K562 (cell line): ENCODE data around the gene TTC21A. TPM values are rescaled to one million over a fixed set of nuclear protein-coding genes. Genes with fewer than 3 reads are reported as not detected.

Experiments used
- ATAC-seq: fragments of 200-7000 bp; cut with Tn5 transposase; 3 replicates; pipeline ENCODE4 v1.9.1; 2020; ENCODE audit warnings: moderate library complexity
- BruUV-seq: library from RNA; stranded (reverse); fragments of 400-500 nt; replicated peaks from 2 replicates; lab custom pipeline; 2021; lab: Mats Ljungman, UMichigan
- CTCF ChIA-PET: fragments of 300-600 bp; formaldehyde crosslinking; extraction: SDS; loops from one replicate; lab custom pipeline; 2021; ENCODE audit warnings: low intra/inter-chr PET ratio; lab: Yijun Ruan, JAX
- POLR2A ChIA-PET: fragments of 300-600, 350-650 bp; sonication (Branson Sonifier 250); formaldehyde crosslinking; extraction: SDS; loops from one replicate; lab custom pipeline; 2021; ENCODE audit warnings: antibody characterized with exemption, inconsistent platforms; lab: Yijun Ruan, JAX
- DNase-seq, 4 experiments: peaks; one replicate each; pipeline versions ENCODE4 v3.0.0 to v3.0.0-alpha.2; 2011 to 2018; ENCODE audit warnings: low spot score in 3 of 4, mixed read lengths in 3 of 4; ENCODE audit errors: extremely low read depth in 1 of 4
- FAIRE-seq: peaks from 2 replicates; lab custom pipeline; 2011; peaks lifted over from hg19 to GRCh38; lab: Jason Lieb, UNC
- H2AFZ ChIP-seq: 2 replicates; pipeline ENCODE4 v1.6.0; 2011; ENCODE audit warnings: low read depth, low read length, control low read depth, inconsistent platforms
- H3K27ac ChIP-seq: fragments of 200-600 bp; 3 replicates; pipeline ENCODE4 v1.8.0; 2011; ENCODE audit warnings: low read depth, mild to moderate bottlenecking, control low read depth, inconsistent platforms, low read length, moderate library complexity, mixed read lengths; ENCODE audit errors: extremely low read depth
- H3K27me3 ChIP-seq, 2 experiments: fragments of 300-600 bp in 1 of 2; 2 replicates in 1 of 2; 3 replicates in 1 of 2; pipeline versions ENCODE4 v1.6.0 to v1.8.0; 2011; ENCODE audit warnings: inconsistent platforms in 2 of 2, low read length in 2 of 2, mild to moderate bottlenecking in 1 of 2, mixed read lengths in 1 of 2, moderate library complexity in 1 of 2; ENCODE audit not compliant: control insufficient read depth in 2 of 2, insufficient read depth in 2 of 2
- H3K36me3 ChIP-seq: fragments of 300-600 bp; 3 replicates; pipeline ENCODE4 v1.8.0; 2011; ENCODE audit warnings: mild to moderate bottlenecking, low read length, inconsistent platforms; ENCODE audit not compliant: control insufficient read depth, insufficient read depth
- H3K4me1 ChIP-seq, 2 experiments: fragments of 200-600 bp in 1 of 2; replicated peaks in 1 of 2; 2 replicates in 1 of 2; 3 replicates in 1 of 2; pipeline versions ENCODE4 v1.5.1 to v1.8.0; 2011; ENCODE audit warnings: inconsistent platforms in 2 of 2, low read length in 2 of 2, mild to moderate bottlenecking in 1 of 2, mixed read lengths in 1 of 2, moderate library complexity in 1 of 2; ENCODE audit not compliant: control insufficient read depth in 2 of 2, insufficient read depth in 2 of 2
- H3K4me2 ChIP-seq: 2 replicates; pipeline ENCODE4 v1.6.1; 2011; ENCODE audit warnings: low read length, control low read depth, inconsistent platforms, mixed read lengths; ENCODE audit not compliant: insufficient read depth
- H3K4me3 ChIP-seq: fragments of 200-600 bp; sonication (generic), shearing (Covaris generic); 2 replicates; pipeline ENCODE4 v1.5.1; 2016; ENCODE audit warnings: control low read depth, inconsistent platforms
- H3K79me2 ChIP-seq: fragments of 200-600 bp; 3 replicates; pipeline ENCODE4 v1.8.0; 2011; ENCODE audit warnings: low read length, inconsistent platforms; ENCODE audit not compliant: control insufficient read depth, insufficient read depth
- H3K9ac ChIP-seq, 2 experiments: 2 replicates each; pipeline versions ENCODE4 v1.6.0 to v1.6.1; 2011; ENCODE audit warnings: low read depth in 2 of 2, low read length in 2 of 2, control low read depth in 1 of 2, inconsistent platforms in 1 of 2, mild to moderate bottlenecking in 1 of 2, mixed read lengths in 1 of 2; ENCODE audit not compliant: insufficient read depth in 1 of 2
- H3K9me1 ChIP-seq: one replicate; pipeline ENCODE4 v1.6.0; 2011; ENCODE audit warnings: inconsistent platforms, mild to moderate bottlenecking, low read length, moderate library complexity; ENCODE audit not compliant: control insufficient read depth, insufficient read depth
- H3K9me3 ChIP-seq: replicated peaks from 2 replicates; pipeline ENCODE4 v1.5.1; 2011; ENCODE audit warnings: low read depth, low read length, inconsistent platforms; ENCODE audit not compliant: control insufficient read depth, insufficient read depth
- H4K20me1 ChIP-seq: replicated peaks from 2 replicates; pipeline ENCODE4 v1.6.1; 2011; ENCODE audit warnings: low read length, inconsistent platforms, mixed read lengths; ENCODE audit not compliant: control insufficient read depth, insufficient read depth
- GABPA ChIP-seq: fragments of 200-800 bp; sonication (Bioruptor generic); conservative IDR thresholded peaks from 2 replicates; pipeline ENCODE4 v1.6.1; 2016; ENCODE audit warnings: low read depth, missing genetic modification characterization, missing compliant biosample characterization
- HMG20A ChIP-seq: fragments of 450-650 bp; formaldehyde crosslinking; conservative IDR thresholded peaks from 2 replicates; pipeline ENCODE4 v1.4.0; 2020; ENCODE audit warnings: mild to moderate bottlenecking, mixed read lengths
- KLF16 ChIP-seq: IDR thresholded peaks from 2 replicates; pipeline ENCODE4 v1.6.1; 2016; ENCODE audit warnings: antibody characterized with exemption
- MYBL2 ChIP-seq, 2 experiments: fragments of 450-650 bp in 1 of 2; sonication (generic) in 1 of 2; formaldehyde crosslinking in 1 of 2; IDR thresholded peaks; 2 replicates each; pipeline versions ENCODE4 v1.6.1 to v1.8.1; 2017 to 2022; ENCODE audit warnings: borderline replicate concordance in 1 of 2, inconsistent platforms in 1 of 2, low read depth in 1 of 2, mild to moderate bottlenecking in 1 of 2, missing genetic modification reagents in 1 of 2, moderate library complexity in 1 of 2
- POLR2G ChIP-seq: fragments of 200-400 bp; formaldehyde crosslinking; IDR thresholded peaks from 2 replicates; pipeline ENCODE4 v1.6.1; 2017; ENCODE audit warnings: low read depth, mild to moderate bottlenecking, antibody characterized with exemption, low read length, moderate library complexity
- PTTG1 ChIP-seq: fragments of 450-650 bp; IDR thresholded peaks from 2 replicates; pipeline ENCODE4 v1.6.1; 2016; ENCODE audit warnings: low read depth, mild to moderate bottlenecking, missing genetic modification characterization, missing compliant biosample characterization
- RBFOX2 ChIP-seq: fragments of 200-400 bp; formaldehyde crosslinking; IDR thresholded peaks from 2 replicates; pipeline ENCODE4 v1.6.1; 2017; ENCODE audit warnings: low read depth, mild to moderate bottlenecking, low read length, moderate library complexity
- RBM22 ChIP-seq: fragments of 200-400 bp; formaldehyde crosslinking; IDR thresholded peaks from 2 replicates; pipeline ENCODE4 v1.6.1; 2018; ENCODE audit warnings: low read length, low read depth; ENCODE audit not compliant: poor library complexity, severe bottlenecking
- THAP7 ChIP-seq: fragments of 250-450 bp; sonication (Bioruptor Pico); IDR thresholded peaks from 2 replicates; pipeline ENCODE4 v1.5.0; 2021
- ZFX ChIP-seq: sonication (generic); formaldehyde crosslinking; IDR thresholded peaks from 2 replicates; pipeline ENCODE4 v1.8.0; 2022; ENCODE audit warnings: mild to moderate bottlenecking, missing genetic modification reagents, moderate library complexity
- ZNF347 ChIP-seq: fragments of 450-650 bp; formaldehyde crosslinking; IDR thresholded peaks from 2 replicates; pipeline ENCODE4 v1.4.0; 2020; ENCODE audit warnings: low read depth, mild to moderate bottlenecking, moderate library complexity
- ZNF707 ChIP-seq: fragments of 250-450 bp; sonication (Bioruptor Pico); conservative IDR thresholded peaks from 2 replicates; pipeline ENCODE4 v1.8.0; 2022; ENCODE audit warnings: inconsistent platforms, mild to moderate bottlenecking, moderate library complexity
- WGBS: fragments of 100-300 bp; shearing (Covaris generic); methylation state at CpG from one replicate; pipeline ENCODE4 v1.1.6; 2016; ENCODE audit warnings: low coverage, mixed read lengths; ENCODE audit not compliant: insufficient coverage; ENCODE audit errors: missing lambda C conversion rate; 5-methylcytosine and 5-hydroxymethylcytosine counted together
- in situ Hi-C: fragments of 300-500 bp; cut with MboI; formaldehyde crosslinking; loops from 4 replicates; pipeline ENCODE4 v1.15.0; 2018; ENCODE audit warnings: inconsistent platforms, mixed read lengths
- intact Hi-C: fragments of 100-400 bp; cut with micrococcal nuclease; formaldehyde crosslinking; loops from 2 replicates; pipeline ENCODE4 v1.14.2; 2022
- polyA plus RNA-seq, 8 experiments: library from polyadenylated mRNA; depleted of rRNA in 4 of 8; stranded (reverse) in 5 of 8; unstranded in 3 of 8; fragments of >200 nt; fragmentation: Nextera tagmentation in 2 of 8; fragmentation: Illumina TruSeq in 1 of 8; extraction: Ambion mirVana in 2 of 8; extraction: Trizol in 1 of 8; gene quantifications; 2 replicates each; pipeline versions ENCODE4 v1.2.1 to v1.2.3, GENCODE V29; 2011 to 2014; ENCODE audit warnings: inconsistent platforms in 1 of 8, missing spikeins in 1 of 8
- total RNA-seq, 7 experiments: library from RNA; depleted of rRNA in 6 of 7; stranded (reverse); fragments of >200 nt in 6 of 7; fragmentation: Illumina TruSeq in 2 of 7; extraction: Trizol in 2 of 7; gene quantifications; 2 replicates each; pipeline versions ENCODE4 v1.2.1 to v1.2.3, GENCODE V29; 2011 to 2021; ENCODE audit warnings: low replicate concordance in 1 of 7
- TF ChIP-seq, protein P1 (sequence below): sonication (generic); formaldehyde crosslinking; IDR thresholded peaks from 2 replicates; pipeline ENCODE4 v1.8.1; 2023; ENCODE audit warnings: mild to moderate bottlenecking, missing genetic modification reagents

TTC21A gene
- total and polyA plus RNA-seq, 9 of the 15 experiments (the other 6 are each of a cell fraction or from before 2014, with no cell fraction given), result 0.22 to 1.4 (median 0.70) TPM

GRCh38 chr3:39144095-39144747 is 36.7 kb downstream of the TTC21A start:
- Histone ChIP-seq H3K4me3 (no peak overlapping the region), H3K4me1 (peaks cover 35 to 36% of the 10 kb centered on the region in 2 experiments), H3K9me1 (peaks cover 8% of the 10 kb centered on the region), H3K27ac (no peak overlapping the region), H3K79me2 (peaks cover 33% of the 10 kb centered on the region), H3K36me3 (peaks cover 84% of the 10 kb centered on the region), H3K4me2 (no peak overlapping the region), H2AFZ (no peak overlapping the region), H3K9ac (peak overlapping the region in 1 of 2 experiments; percentile 12; a peak in 1 of 4 replicates), H3K27me3 (no peaks in the 10 kb centered on the region), H4K20me1 (peaks cover 52% of the 10 kb centered on the region), H3K9me3 (no peaks in the 10 kb centered on the region)
- ATAC-seq, result no peak
- POLR2A ChIA-PET, result interaction anchor here (1.3 to 1.6 kb wide), 3 partner anchors 13 to 52 kb away, joined by 4 to 7 read pairs (median 5); no protein-coding TSS in a partner anchor
- intact Hi-C loops (no loop called here), in situ Hi-C loops (no loop called here)
- CTCF ChIA-PET, result no interaction called here
- 97% methylated on average over 15 of the region's 20 CpGs for WGBS
- FAIRE-seq, result no peak
- TF ChIP-seq, protein P1, sequence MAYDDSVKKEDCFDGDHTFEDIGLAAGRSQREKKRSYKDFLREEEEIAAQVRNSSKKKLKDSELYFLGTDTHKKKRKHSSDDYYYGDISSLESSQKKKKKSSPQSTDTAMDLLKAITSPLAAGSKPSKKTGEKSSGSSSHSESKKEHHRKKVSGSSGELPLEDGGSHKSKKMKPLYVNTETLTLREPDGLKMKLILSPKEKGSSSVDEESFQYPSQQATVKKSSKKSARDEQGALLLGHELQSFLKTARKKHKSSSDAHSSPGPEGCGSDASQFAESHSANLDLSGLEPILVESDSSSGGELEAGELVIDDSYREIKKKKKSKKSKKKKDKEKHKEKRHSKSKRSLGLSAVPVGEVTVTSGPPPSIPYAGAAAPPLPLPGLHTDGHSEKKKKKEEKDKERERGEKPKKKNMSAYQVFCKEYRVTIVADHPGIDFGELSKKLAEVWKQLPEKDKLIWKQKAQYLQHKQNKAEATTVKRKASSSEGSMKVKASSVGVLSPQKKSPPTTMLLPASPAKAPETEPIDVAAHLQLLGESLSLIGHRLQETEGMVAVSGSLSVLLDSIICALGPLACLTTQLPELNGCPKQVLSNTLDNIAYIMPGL, result no peak
- 0 out of 2 replicates have a peak, but pooled peaks have one; percentile 32 for TF ChIP-seq RBFOX2
- no peak for TF ChIP-seq MYBL2 (IDR thresholded peaks at IDR 0.05; ENCODE audit: low read depth)
- no peak for TF ChIP-seq MYBL2 (CRISPR knock-in tag; IDR thresholded peaks at IDR 0.05; ENCODE audit: borderline replicate concordance)
- TF ChIP-seq GABPA (tag), result no peak
- no peak for TF ChIP-seq ZNF707 (CRISPR knock-in tag)
- no peak for TF ChIP-seq KLF16
- no peak for TF ChIP-seq HMG20A (CRISPR knock-in tag)
- TF ChIP-seq POLR2G, result peak; percentile 31; the same call in 1 of the 2 replicates
- no peak for TF ChIP-seq ZFX (CRISPR knock-in tag)
- no peak for TF ChIP-seq PTTG1 (tag)
- TF ChIP-seq RBM22, result peak; percentile 67
- TF ChIP-seq THAP7 (CRISPR knock-in tag), result no peak
- no peak for TF ChIP-seq ZNF347 (CRISPR knock-in tag)
- no peak for DNase-seq
- no TSS peak for BruUV-seq
